Sigmoid colon (tissue), 4 donors: Measurements from ENCODE around the gene SLC9A1.

Experiments
- CTCF ChIP-seq, 4 experiments: fragments of 450-650 bp in 3 of 4; fragments of 200-600 bp in 1 of 4; IDR thresholded peaks; one replicate each; pipeline ENCODE4 v1.5.1; 2016 to 2019; ENCODE audit warnings: antibody characterized with exemption in 4 of 4, mild to moderate bottlenecking in 3 of 4, moderate library complexity in 2 of 4
- EP300 ChIP-seq, 4 donors: sonication (generic); formaldehyde crosslinking; IDR thresholded peaks; one replicate each; pipeline ENCODE4 v1.6.1; 2017; ENCODE audit warnings: antibody characterized with exemption in 4 of 4
- POLR2A ChIP-seq, 2 donors: fragments of 450-650 bp; IDR thresholded peaks; one replicate each; pipeline ENCODE4 v1.6.1; 2016; ENCODE audit warnings: antibody characterized with exemption in 2 of 2, mild to moderate bottlenecking in 2 of 2, moderate library complexity in 2 of 2

GRCh38 chr1:27193194-27193593 is 38.3 kb upstream of the SLC9A1 start:
- no peak for TF ChIP-seq POLR2A (IDR thresholded peaks at IDR 0.05)
- no peak for TF ChIP-seq CTCF (IDR thresholded peaks at IDR 0.05)
- no peak for TF ChIP-seq EP300 (IDR thresholded peaks at IDR 0.05)
